ENCODE data around the gene GNA12.

DNA sequence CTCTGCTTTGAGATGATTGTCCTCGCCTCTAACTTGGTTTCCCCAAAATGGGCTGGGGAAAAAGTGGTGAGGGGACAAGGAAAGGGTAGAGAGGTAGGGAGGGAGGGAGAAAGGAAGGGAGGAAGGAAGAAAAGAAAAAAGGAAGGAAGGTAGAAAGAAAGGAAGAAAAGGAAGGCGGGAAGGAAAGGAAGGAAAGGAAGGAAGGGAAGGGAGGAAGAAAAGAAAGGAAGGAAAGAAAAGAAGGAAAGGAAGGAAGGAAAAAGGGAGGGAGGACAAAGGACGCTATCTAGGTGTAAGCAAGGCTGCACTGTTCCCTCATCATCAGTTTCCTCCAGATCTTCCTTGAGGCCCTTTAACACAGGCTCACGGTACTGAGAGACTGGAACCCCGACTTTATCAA lies 2.2 kb downstream of the GNA12 start:
- TF ChIP-seq EZH2 (IDR thresholded peaks at IDR 0.05; ENCODE audit: borderline replicate concordance, low read depth, low read length, poor library complexity, severe bottlenecking) = no peak
- TF ChIP-seq, protein P1, sequence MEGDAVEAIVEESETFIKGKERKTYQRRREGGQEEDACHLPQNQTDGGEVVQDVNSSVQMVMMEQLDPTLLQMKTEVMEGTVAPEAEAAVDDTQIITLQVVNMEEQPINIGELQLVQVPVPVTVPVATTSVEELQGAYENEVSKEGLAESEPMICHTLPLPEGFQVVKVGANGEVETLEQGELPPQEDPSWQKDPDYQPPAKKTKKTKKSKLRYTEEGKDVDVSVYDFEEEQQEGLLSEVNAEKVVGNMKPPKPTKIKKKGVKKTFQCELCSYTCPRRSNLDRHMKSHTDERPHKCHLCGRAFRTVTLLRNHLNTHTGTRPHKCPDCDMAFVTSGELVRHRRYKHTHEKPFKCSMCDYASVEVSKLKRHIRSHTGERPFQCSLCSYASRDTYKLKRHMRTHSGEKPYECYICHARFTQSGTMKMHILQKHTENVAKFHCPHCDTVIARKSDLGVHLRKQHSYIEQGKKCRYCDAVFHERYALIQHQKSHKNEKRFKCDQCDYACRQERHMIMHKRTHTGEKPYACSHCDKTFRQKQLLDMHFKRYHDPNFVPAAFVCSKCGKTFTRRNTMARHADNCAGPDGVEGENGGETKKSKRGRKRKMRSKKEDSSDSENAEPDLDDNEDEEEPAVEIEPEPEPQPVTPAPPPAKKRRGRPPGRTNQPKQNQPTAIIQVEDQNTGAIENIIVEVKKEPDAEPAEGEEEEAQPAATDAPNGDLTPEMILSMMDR (conservative IDR thresholded peaks at IDR 0.05; ENCODE audit: low read depth, low read length) = no peak

Measured in A673 (cell line).